T-helper 17 cell (primary cell): ENCODE data around the gene NT5C3B. TPM values are rescaled to one million over a fixed set of nuclear protein-coding genes. Genes with fewer than 3 reads are reported as not detected.
"Not testable (repeated sequence)": the region's sequence is repeated elsewhere in the genome, so short reads cannot be mapped to it uniquely, and the experiment has no call there.

Experiments used
- ATAC-seq: fragments of 150-1000 bp; cut with Tn5 transposase; 2 replicates; pipeline ENCODE4 v1.10.0; 2021; ENCODE audit warnings: mild to moderate bottlenecking, moderate library complexity
- DNase-seq, 3 donors: peaks; one replicate each; pipeline versions ENCODE4 v3.0.0 to v3.0.0-alpha.2; 2020 to 2021
- H3K9me3 ChIP-seq: one replicate; pipeline ENCODE4 v1.7.0; 2013; ENCODE audit warnings: low read length, mild to moderate bottlenecking; ENCODE audit not compliant: control insufficient read depth, poor library complexity, severe bottlenecking
- H3K27ac Mint-ChIP-seq: one replicate; pipeline ENCODE4 v1.8.0; 2022; ENCODE audit warnings: mild to moderate bottlenecking, moderate library complexity, mixed read lengths
- H3K27me3 Mint-ChIP-seq: one replicate; pipeline ENCODE4 v1.8.0; 2022; ENCODE audit warnings: mixed read lengths
- H3K36me3 Mint-ChIP-seq: one replicate; pipeline ENCODE4 v1.8.0; 2022; ENCODE audit warnings: low read depth, mixed read lengths
- H3K4me1 Mint-ChIP-seq: one replicate; pipeline ENCODE4 v1.8.0; 2022; ENCODE audit warnings: mild to moderate bottlenecking, mixed read lengths
- H3K4me3 Mint-ChIP-seq: one replicate; pipeline ENCODE4 v1.8.0; 2022; ENCODE audit warnings: mild to moderate bottlenecking, moderate library complexity, mixed read lengths
- total RNA-seq, 4 donors: library from RNA in 2 of 4; stranded (reverse) in 2 of 4; gene quantifications; one replicate each; pipeline ENCODE4 v1.2.3 and lab custom pipeline; 2022 to 2026

NT5C3B gene
- total RNA-seq, 2 donors from 2014 or later = 23.1 to 28.9 TPM

DNA sequence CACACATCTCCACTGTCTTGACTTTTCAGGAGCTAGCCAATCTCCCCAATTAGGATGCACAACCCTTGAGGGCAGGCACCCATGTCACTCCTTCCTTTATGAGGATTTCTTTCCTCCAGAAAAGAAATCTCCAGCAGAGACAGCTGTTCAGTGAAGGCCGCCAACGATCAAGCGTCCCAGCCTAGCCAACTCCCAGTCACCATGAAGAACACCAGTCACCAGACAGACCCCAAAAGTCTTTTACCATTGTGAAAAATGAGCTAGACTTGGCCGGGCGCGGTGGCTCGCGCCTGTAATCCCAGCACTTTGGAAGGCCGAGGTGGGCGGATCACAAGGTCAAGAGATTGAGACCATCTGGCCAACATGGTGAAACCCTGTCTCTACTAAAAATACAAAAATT, 6.1 kb downstream of the NT5C3B start:
- not testable (repeated sequence) for H3K36me3 Mint-ChIP-seq, H3K9me3 ChIP-seq, H3K4me3 Mint-ChIP-seq, ATAC-seq, DNase-seq, H3K4me1 Mint-ChIP-seq, H3K27me3 Mint-ChIP-seq, H3K27ac Mint-ChIP-seq

DNA sequence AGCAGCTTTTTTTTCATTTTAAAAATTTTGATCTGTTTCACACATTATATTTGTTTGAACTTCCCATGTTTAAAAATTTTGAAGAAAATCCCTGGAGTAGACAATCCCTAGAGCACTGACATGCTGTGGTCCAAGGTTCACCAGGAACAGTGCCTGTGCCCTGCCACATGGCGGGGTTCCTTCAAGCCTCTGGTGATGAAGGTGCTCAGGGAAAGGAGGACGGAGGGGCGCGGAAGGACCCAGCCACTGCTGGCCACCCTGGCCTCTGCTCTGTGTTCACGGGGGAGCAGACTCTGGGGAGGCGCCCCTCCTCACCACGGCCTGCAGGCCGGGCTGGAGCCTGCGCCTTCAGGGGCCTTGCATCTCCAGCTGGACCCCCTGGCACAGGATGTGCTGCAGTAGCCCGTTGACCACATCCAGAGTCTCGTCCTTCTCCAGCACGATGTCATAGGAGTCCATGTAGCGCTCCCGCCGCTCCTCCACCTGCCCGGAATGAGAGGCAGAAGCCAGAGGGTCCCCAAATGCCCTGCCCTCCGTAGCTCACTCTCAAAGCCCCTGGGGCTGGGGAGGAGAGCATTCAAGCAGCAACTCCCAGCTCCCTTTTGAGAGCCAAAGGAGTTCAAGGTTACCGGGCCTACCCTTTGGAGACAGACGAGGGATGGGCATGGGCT, 10.7 kb downstream of the NT5C3B start:
- Mint-ChIP-seq H3K4me1 (peaks cover 3% of the 10 kb centered on the region), H3K27ac (no peak overlapping the region)
- no peak for ATAC-seq

DNA sequence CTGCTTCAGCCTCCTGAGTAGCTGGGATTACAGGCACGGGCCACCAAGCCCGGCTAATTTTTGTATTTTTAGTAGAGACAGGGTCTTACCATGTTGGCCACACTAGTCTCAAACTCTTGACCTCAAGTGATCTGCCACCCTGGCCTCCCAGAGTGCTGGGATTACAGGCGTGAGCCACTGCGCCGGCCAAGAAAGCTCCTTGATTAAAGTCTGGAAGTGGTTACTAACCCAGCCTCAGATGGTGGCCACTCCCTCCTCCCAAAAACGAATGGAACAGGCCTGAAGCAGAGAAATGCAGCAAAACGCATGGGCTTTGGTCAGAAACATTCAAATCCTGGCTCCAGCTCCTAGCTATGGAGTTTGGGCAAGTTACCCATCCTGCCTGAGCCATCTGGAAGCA, 11.9 kb downstream of the NT5C3B start:
- H3K4me3 Mint-ChIP-seq = no peak overlapping the region
- no peak for DNase-seq
- no peaks in the 10 kb centered on the region for H3K9me3 ChIP-seq
- H3K27me3 Mint-ChIP-seq = no peaks in the 10 kb centered on the region
- H3K4me1 Mint-ChIP-seq = peaks cover 3% of the 10 kb centered on the region
- ATAC-seq = no peak
- no peak overlapping the region for H3K27ac Mint-ChIP-seq
- no peaks in the 10 kb centered on the region for H3K36me3 Mint-ChIP-seq

More for the DNA sequence above, 10.7 kb downstream of the NT5C3B start:
- H3K4me3 Mint-ChIP-seq = no peak overlapping the region
- H3K36me3 Mint-ChIP-seq = peaks cover 2% of the 10 kb centered on the region
- no peak for DNase-seq
- H3K9me3 ChIP-seq = no peaks in the 10 kb centered on the region
- H3K27me3 Mint-ChIP-seq = no peaks in the 10 kb centered on the region

DNA sequence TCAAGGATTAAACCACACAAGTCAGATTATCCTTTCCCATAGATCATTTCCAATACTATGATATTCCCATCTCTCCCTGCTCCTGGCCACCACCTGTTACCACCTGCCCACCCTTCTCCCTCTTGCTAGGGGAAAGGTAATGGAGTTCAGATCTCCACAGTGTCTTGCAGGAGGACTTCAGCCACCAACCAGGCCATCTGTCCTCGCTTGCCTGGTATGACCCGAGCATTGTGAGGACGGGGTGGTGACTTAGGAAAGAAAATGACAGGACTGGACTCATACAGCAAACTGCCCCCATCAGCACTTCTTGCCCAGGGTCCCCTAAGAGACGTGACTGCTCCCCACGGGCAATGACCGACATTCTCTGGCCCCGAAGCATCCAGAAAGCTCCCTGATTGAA, 12.5 kb downstream of the NT5C3B start:
- no peak for DNase-seq
- ATAC-seq = no peak
- Mint-ChIP-seq H3K4me1 (peaks cover 3% of the 10 kb centered on the region), H3K36me3 (no peaks in the 10 kb centered on the region), H3K4me3 (no peak overlapping the region), H3K27me3 (no peaks in the 10 kb centered on the region), H3K27ac (no peak overlapping the region)
- H3K9me3 ChIP-seq = no peaks in the 10 kb centered on the region

DNA sequence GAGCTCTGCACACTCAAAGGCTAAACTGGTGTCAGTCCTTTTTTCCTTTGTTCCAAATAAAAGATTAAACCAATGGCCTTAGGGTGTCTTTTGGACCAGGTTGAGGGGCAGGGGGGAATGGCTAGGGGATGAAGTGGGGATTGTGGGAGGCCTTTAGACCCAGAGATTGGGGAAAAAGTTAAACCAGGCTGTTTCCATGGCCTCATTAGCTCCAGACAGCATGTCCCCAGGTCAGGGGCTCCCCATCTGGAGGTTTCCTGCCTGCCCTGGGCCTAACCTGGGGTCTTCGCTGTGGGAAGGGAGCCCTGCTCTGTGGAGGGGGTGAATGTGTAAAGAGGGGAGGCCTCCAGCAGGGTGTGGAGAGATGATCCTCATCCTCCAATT, 12.9 kb downstream of the NT5C3B start:
- Mint-ChIP-seq H3K36me3 (no peaks in the 10 kb centered on the region), H3K27me3 (no peaks in the 10 kb centered on the region), H3K4me3 (no peak overlapping the region), H3K4me1 (peaks cover 3% of the 10 kb centered on the region), H3K27ac (no peak overlapping the region)
- ATAC-seq (no peak), DNase-seq (no peak)
- no peaks in the 10 kb centered on the region for H3K9me3 ChIP-seq

DNA sequence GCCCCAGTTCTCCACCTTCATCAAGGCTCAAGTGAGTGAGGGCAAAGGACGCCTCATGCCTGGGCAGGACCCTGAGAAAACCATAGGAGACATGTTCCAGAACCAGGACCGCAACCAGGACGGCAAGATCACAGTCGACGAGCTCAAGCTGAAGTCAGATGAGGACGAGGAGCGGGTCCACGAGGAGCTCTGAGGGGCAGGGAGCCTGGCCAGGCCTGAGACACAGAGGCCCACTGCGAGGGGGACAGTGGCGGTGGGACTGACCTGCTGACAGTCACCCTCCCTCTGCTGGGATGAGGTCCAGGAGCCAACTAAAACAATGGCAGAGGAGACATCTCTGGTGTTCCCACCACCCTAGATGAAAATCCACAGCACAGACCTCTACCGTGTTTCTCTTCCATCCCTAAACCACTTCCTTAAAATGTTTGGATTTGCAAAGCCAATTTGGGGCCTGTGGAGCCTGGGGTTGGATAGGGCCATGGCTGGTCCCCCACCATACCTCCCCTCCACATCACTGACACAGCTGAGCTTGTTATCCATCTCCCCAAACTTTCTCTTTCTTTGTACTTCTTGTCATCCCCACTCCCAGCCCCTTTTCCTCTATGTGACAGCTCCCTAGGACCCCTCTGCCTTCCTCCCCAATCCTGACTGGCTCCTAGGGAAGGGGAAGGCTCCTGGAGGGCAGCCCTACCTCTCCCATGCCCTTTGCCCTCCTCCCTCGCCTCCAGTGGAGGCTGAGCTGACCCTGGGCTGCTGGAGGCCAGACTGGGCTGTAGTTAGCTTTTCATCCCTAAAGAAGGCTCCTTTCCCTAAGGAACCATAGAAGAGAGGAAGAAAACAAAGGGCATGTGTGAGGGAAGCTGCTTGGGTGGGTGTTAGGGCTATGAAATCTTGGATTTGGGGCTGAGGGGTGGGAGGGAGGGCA, 13.6 kb downstream of the NT5C3B start:
- no peaks in the 10 kb centered on the region for H3K9me3 ChIP-seq
- no peak for DNase-seq
- no peaks in the 10 kb centered on the region for H3K36me3 Mint-ChIP-seq
- ATAC-seq = no peak
- H3K4me1 Mint-ChIP-seq = peaks cover 3% of the 10 kb centered on the region
- no peaks in the 10 kb centered on the region for H3K27me3 Mint-ChIP-seq
- H3K27ac Mint-ChIP-seq = no peak overlapping the region
- no peak overlapping the region for H3K4me3 Mint-ChIP-seq

DNA sequence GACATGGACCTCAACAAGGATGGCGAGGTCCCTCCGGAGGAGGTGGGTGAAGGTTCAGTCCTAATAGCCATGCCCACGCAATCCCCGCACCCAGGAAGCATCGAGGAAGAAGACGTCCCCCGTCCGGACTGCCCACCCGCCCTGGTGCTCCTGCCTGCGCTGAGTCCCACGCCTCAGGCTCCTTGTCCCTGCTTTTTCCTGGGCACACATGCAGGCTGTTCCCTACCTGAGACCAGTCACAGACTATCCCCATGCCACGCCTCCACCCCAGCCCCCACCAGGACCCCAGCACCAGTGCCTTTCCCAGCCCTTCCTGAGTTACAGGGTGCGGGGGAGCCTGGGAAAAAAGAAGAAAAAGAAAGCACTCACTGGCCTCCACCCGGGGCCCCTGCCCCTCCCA, 14.3 kb downstream of the NT5C3B start:
- Mint-ChIP-seq H3K4me1 (peaks cover 3% of the 10 kb centered on the region), H3K27ac (no peak overlapping the region), H3K4me3 (no peak overlapping the region), H3K36me3 (no peaks in the 10 kb centered on the region), H3K27me3 (no peaks in the 10 kb centered on the region)
- no peak for ATAC-seq
- H3K9me3 ChIP-seq = no peaks in the 10 kb centered on the region
- no peak for DNase-seq

DNA sequence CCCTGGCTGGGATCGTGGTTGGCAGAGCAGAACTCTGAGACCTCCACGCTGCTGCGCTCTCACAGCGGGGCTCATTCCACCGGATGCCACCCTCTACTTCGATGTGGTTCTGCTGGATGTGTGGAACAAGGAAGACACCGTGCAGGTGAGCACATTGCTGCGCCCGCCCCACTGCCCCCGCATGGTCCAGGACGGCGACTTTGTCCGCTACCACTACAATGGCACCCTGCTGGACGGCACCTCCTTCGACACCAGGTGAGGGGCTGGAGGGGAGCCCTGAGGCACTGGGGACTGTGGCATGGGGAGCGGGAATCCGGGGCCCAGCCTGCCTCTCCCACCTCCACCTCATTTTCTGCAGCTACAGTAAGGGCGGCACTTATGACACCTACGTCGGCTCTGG, 18.0 kb downstream of the NT5C3B start:
- H3K9me3 ChIP-seq = no peaks in the 10 kb centered on the region
- H3K27me3 Mint-ChIP-seq = no peaks in the 10 kb centered on the region
- no peak overlapping the region for H3K4me3 Mint-ChIP-seq
- peaks cover 6% of the 10 kb centered on the region for H3K4me1 Mint-ChIP-seq
- no peak overlapping the region for H3K27ac Mint-ChIP-seq
- no peak for DNase-seq
- no peak for ATAC-seq
- no peaks in the 10 kb centered on the region for H3K36me3 Mint-ChIP-seq

DNA sequence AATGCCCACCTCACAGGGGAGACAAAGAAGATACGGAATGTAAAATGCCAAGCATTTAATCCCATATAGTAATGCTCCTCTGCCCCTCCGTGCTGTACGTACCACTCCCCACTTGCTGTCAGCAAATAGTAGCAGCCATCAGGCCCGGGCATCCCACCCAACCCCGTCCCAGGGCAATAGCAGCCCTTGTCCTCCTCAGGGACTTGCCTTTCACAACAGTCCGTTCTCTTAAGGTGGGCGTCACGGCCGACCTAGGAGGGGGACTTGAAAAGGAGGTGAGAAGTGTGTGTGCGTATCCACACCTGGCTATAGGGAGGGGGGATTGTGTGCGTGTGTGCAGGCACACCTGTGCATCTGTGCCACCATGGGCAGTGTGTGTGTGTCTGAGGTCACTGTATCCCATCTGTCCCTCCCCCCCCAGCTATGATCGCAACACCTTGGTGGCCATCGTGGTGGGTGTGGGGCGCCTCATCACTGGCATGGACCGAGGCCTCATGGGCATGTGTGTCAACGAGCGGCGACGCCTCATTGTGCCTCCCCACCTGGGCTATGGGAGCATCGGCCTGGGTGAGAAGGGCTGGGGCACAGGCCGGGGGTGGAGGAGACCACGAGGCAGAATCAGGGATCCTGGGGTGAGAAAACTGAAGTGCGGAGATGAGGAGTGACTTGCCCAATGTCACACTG, 19.3 kb downstream of the NT5C3B start:
- ATAC-seq (no peak), DNase-seq (no peak)
- Mint-ChIP-seq H3K4me1 (peaks cover 7% of the 10 kb centered on the region), H3K36me3 (no peaks in the 10 kb centered on the region), H3K27ac (no peak overlapping the region), H3K4me3 (no peak overlapping the region), H3K27me3 (no peaks in the 10 kb centered on the region)
- H3K9me3 ChIP-seq = no peaks in the 10 kb centered on the region

DNA sequence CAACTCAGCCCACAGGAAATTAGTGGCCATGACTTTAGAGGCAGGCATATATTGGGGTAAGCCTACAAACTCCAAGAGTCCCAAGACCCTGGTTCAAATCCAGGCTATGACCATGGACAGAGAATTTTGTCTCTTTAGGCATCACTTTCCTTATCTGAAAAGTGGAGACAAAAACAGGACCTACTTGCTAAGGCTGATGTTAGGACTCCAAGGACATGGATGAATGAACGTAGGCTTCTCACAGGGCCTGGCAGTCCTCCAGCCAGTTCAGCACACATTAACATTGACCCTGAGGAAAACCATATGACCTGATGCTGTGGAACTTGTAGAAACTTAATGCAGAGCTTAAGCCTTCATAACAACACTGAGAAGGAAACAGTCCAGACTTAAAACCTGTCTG, 21.8 kb downstream of the NT5C3B start:
- no peaks in the 10 kb centered on the region for H3K27me3 Mint-ChIP-seq
- ATAC-seq (no peak), DNase-seq (no peak)
- no peaks in the 10 kb centered on the region for H3K36me3 Mint-ChIP-seq
- H3K4me3 Mint-ChIP-seq = no peak overlapping the region
- no peaks in the 10 kb centered on the region for H3K9me3 ChIP-seq
- H3K27ac Mint-ChIP-seq = no peak overlapping the region
- peaks cover 16% of the 10 kb centered on the region for H3K4me1 Mint-ChIP-seq

DNA sequence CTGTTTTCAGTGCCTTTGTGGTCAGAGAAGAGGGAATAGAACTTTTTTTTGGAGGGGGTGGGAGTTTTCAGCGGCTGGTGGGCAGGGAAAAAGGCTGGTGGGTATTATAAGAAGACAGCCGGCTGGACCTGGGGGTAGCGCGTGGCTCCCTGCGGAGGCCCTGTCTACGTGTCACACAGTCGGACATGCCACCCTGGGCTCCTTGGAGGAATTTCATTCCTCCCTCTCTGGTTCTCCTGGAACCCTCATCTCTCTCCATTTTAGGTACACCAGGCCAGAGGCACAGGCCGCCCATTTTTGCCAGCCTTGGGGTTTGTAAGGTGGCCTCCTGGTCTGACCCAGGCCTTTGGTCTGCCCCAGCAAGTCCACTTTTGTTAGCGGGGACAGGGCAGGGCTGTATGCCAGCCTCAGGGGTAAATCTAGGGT, 22.3 kb downstream of the NT5C3B start:
- ATAC-seq (no peak), DNase-seq (no peak)
- H3K27ac Mint-ChIP-seq = no peak overlapping the region
- H3K9me3 ChIP-seq = no peaks in the 10 kb centered on the region
- peaks cover 16% of the 10 kb centered on the region for H3K4me1 Mint-ChIP-seq
- H3K27me3 Mint-ChIP-seq = no peaks in the 10 kb centered on the region
- H3K36me3 Mint-ChIP-seq = no peaks in the 10 kb centered on the region
- H3K4me3 Mint-ChIP-seq = no peak overlapping the region

DNA sequence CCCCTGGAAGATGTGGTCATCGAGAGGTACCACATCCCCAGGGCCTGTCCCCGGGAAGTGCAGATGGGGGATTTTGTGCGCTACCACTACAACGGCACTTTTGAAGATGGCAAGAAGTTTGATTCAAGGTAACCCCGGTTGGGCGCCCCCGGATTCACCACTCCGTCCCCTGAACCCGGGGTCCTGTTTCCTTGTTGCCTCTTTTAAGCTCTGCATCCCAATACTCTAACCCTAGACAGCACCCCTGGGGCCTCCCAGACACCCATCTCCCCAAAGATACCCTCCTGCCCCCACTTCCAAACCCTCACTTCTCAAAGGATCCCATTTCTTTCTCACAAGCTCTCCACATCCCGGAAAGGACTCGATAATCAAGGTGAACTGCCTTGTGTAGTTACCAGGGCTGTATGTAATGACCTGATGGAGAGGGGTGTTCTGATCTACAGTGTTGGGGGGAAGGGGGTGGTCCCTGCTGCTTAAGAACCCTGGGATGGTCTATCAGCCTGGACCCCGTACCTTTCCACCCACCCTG, 22.8 kb downstream of the NT5C3B start:
- Mint-ChIP-seq H3K4me3 (peak overlapping the region; percentile 69), H3K27ac (no peak overlapping the region), H3K36me3 (no peaks in the 10 kb centered on the region), H3K27me3 (no peaks in the 10 kb centered on the region), H3K4me1 (peaks cover 16% of the 10 kb centered on the region)
- ATAC-seq (no peak), DNase-seq (no peak)
- no peaks in the 10 kb centered on the region for H3K9me3 ChIP-seq
